Gastroesophageal sphincter (tissue), 3 donors: ENCODE measurements around the gene NUTM2E.
"Not testable (repeated sequence)": the region's sequence is repeated elsewhere in the genome, so short reads cannot be mapped to it uniquely, and the experiment has no call there.

ENCODE experiments used
- CTCF ChIP-seq, 4 experiments: fragments of 200-600 bp in 2 of 4; fragments of 450-650 bp in 2 of 4; sonication (generic) in 1 of 4; IDR thresholded peaks; one replicate each; pipeline ENCODE4 v1.5.1; 2017 to 2019; ENCODE audit warnings: antibody characterized with exemption in 4 of 4, mild to moderate bottlenecking in 2 of 4, moderate library complexity in 2 of 4
- POLR2A ChIP-seq, 2 donors: fragments of 450-650 bp; IDR thresholded peaks; one replicate each; pipeline ENCODE4 v1.6.1; 2017; ENCODE audit warnings: antibody characterized with exemption in 2 of 2, mild to moderate bottlenecking in 2 of 2, moderate library complexity in 1 of 2
- POLR2AphosphoS5 ChIP-seq: sonication (generic); formaldehyde crosslinking; IDR thresholded peaks from one replicate; pipeline ENCODE4 v1.6.1; 2017; ENCODE audit warnings: antibody characterized with exemption

GRCh38 chr10:79833833-79834232, 7.3 kb downstream of the NUTM2E start:
- not testable (repeated sequence) for TF ChIP-seq CTCF (IDR thresholded peaks at IDR 0.05); POLR2A (IDR thresholded peaks at IDR 0.05); POLR2AphosphoS5
